H9 (cell line): Measurements from ENCODE around the gene GPC6. TPM values are rescaled to one million over a fixed set of nuclear protein-coding genes. Genes with fewer than 3 reads are reported as not detected.

Experiments
- DNase-seq: peaks from one replicate; pipeline ENCODE4 v3.0.0-alpha.2; 2017
- H2AFZ ChIP-seq: one replicate; pipeline ENCODE4 v1.6.1; 2013; ENCODE audit warnings: mild to moderate bottlenecking, low read length, control low read depth, moderate library complexity
- H2AK5ac ChIP-seq: 2 replicates; pipeline ENCODE4 v1.6.1; 2013; ENCODE audit warnings: low read length, control low read depth, mixed read lengths; ENCODE audit not compliant: insufficient read length
- H2BK120ac ChIP-seq: one replicate; pipeline ENCODE4 v1.6.1; 2013; ENCODE audit warnings: low read depth, mild to moderate bottlenecking, low read length, control low read depth, inconsistent platforms; ENCODE audit not compliant: poor library complexity, severe bottlenecking
- H2BK12ac ChIP-seq: 2 replicates; pipeline ENCODE4 v1.6.1; 2013; ENCODE audit warnings: low read length, control low read depth, mixed read lengths, low read depth; ENCODE audit not compliant: insufficient read length
- H2BK15ac ChIP-seq: 2 replicates; pipeline ENCODE4 v1.6.1; 2013; ENCODE audit warnings: low read depth, low read length, control low read depth
- H2BK20ac ChIP-seq: one replicate; pipeline ENCODE4 v1.6.1; 2013; ENCODE audit warnings: low read depth, mild to moderate bottlenecking, low read length, control low read depth, inconsistent platforms; ENCODE audit not compliant: poor library complexity, severe bottlenecking
- H2BK5ac ChIP-seq: 2 replicates; pipeline ENCODE4 v1.6.1; 2013; ENCODE audit warnings: low read length, control low read depth, mixed read lengths; ENCODE audit not compliant: insufficient read length
- H3K14ac ChIP-seq: 2 replicates; pipeline ENCODE4 v1.6.1; 2013; ENCODE audit warnings: low read length, control low read depth; ENCODE audit not compliant: insufficient read depth
- H3K18ac ChIP-seq: 2 replicates; pipeline ENCODE4 v1.6.1; 2013; ENCODE audit warnings: low read depth, mild to moderate bottlenecking, mixed read lengths, low read length, control low read depth; ENCODE audit not compliant: insufficient read length
- H3K23ac ChIP-seq: 2 replicates; pipeline ENCODE4 v1.6.1; 2013; ENCODE audit warnings: low read length, control low read depth, mixed read lengths, low read depth; ENCODE audit not compliant: insufficient read length
- H3K23me2 ChIP-seq: 2 replicates; pipeline ENCODE4 v1.6.1; 2013; ENCODE audit warnings: low read depth, mild to moderate bottlenecking, mixed read lengths, low read length, control low read depth; ENCODE audit not compliant: insufficient read length, poor library complexity, severe bottlenecking
- H3K27ac ChIP-seq: 2 replicates; pipeline ENCODE4 v1.5.1; 2013; ENCODE audit warnings: low read length, control low read depth, mixed read lengths, low read depth; ENCODE audit not compliant: insufficient read length
- H3K27me3 ChIP-seq: 2 replicates; pipeline ENCODE4 v1.6.1; 2013; ENCODE audit warnings: low read length, control low read depth, inconsistent platforms; ENCODE audit not compliant: insufficient read depth
- H3K4ac ChIP-seq: 2 replicates; pipeline ENCODE4 v1.6.1; 2013; ENCODE audit warnings: low read depth, mild to moderate bottlenecking, control low read depth, inconsistent platforms, low read length, moderate library complexity
- H3K4me1 ChIP-seq: 2 replicates; pipeline ENCODE4 v1.6.1; 2013; ENCODE audit warnings: low read length, control low read depth, inconsistent platforms; ENCODE audit not compliant: insufficient read depth
- H3K4me2 ChIP-seq: 2 replicates; pipeline ENCODE4 v1.6.1; 2013; ENCODE audit warnings: low read length, control low read depth, mixed read lengths; ENCODE audit not compliant: insufficient read length, insufficient read depth
- H3K56ac ChIP-seq: 2 replicates; pipeline ENCODE4 v1.6.1; 2013; ENCODE audit warnings: low read depth, mild to moderate bottlenecking, mixed read lengths, low read length, control low read depth; ENCODE audit not compliant: insufficient read length
- H3K79me1 ChIP-seq: 2 replicates; pipeline ENCODE4 v1.6.1; 2013; ENCODE audit warnings: low read depth, mild to moderate bottlenecking, moderate library complexity, low read length, control low read depth, inconsistent platforms; ENCODE audit not compliant: insufficient read depth, poor library complexity, severe bottlenecking
- H3K79me2 ChIP-seq: 2 replicates; pipeline ENCODE4 v1.6.1; 2013; ENCODE audit warnings: low read length, control low read depth, inconsistent platforms; ENCODE audit not compliant: insufficient read depth
- H3K9ac ChIP-seq: 2 replicates; pipeline ENCODE4 v1.6.1; 2013; ENCODE audit warnings: low read length, control low read depth, mixed read lengths; ENCODE audit not compliant: insufficient read length; ENCODE audit errors: extremely low read depth
- H3K9me3 ChIP-seq: one replicate; pipeline ENCODE4 v1.6.1; 2013; ENCODE audit warnings: low read depth, low read length, inconsistent platforms; ENCODE audit not compliant: control insufficient read depth
- H3T11ph ChIP-seq: one replicate; pipeline ENCODE4 v1.6.1; 2013; ENCODE audit warnings: mild to moderate bottlenecking, low read length, control low read depth, inconsistent platforms
- H4K20me1 ChIP-seq: one replicate; pipeline ENCODE4 v1.6.1; 2013; ENCODE audit not compliant: control insufficient read depth, insufficient read length, insufficient read depth
- H4K5ac ChIP-seq: 2 replicates; pipeline ENCODE4 v1.6.1; 2013; ENCODE audit warnings: low read depth, mild to moderate bottlenecking, mixed read lengths, low read length, control low read depth; ENCODE audit not compliant: insufficient read length
- H4K8ac ChIP-seq: replicated peaks from 2 replicates; pipeline ENCODE4 v1.6.1; 2013; ENCODE audit warnings: low read length, control low read depth, mixed read lengths, low read depth; ENCODE audit not compliant: insufficient read length
- H4K91ac ChIP-seq: 2 replicates; pipeline ENCODE4 v1.6.1; 2013; ENCODE audit warnings: low read depth, mild to moderate bottlenecking, moderate library complexity, mixed read lengths, low read length, control low read depth; ENCODE audit not compliant: insufficient read length
- H3K27ac Mint-ChIP-seq, 3 experiments: 2 replicates in 2 of 3; 3 replicates in 1 of 3; pipeline ENCODE4 v1.8.0; 2020 to 2021; ENCODE audit warnings: mixed read lengths in 3 of 3, mild to moderate bottlenecking in 1 of 3, moderate library complexity in 1 of 3
- H3K27me3 Mint-ChIP-seq: 2 replicates; pipeline ENCODE4 v1.8.0; 2021; ENCODE audit warnings: low read depth, mild to moderate bottlenecking, moderate library complexity, mixed read lengths
- H3K36me3 Mint-ChIP-seq, 3 experiments: 2 replicates in 2 of 3; 3 replicates in 1 of 3; pipeline ENCODE4 v1.8.0; 2020 to 2021; ENCODE audit warnings: low read depth in 3 of 3, mixed read lengths in 3 of 3; ENCODE audit not compliant: insufficient read depth in 1 of 3
- H3K4me1 Mint-ChIP-seq, 2 experiments: 2 replicates each; pipeline ENCODE4 v1.8.0; 2020; ENCODE audit warnings: mixed read lengths in 2 of 2
- H3K4me3 Mint-ChIP-seq, 2 experiments: 2 replicates in 1 of 2; 3 replicates in 1 of 2; pipeline ENCODE4 v1.8.0; 2020 to 2021; ENCODE audit warnings: mild to moderate bottlenecking in 2 of 2, mixed read lengths in 2 of 2, moderate library complexity in 1 of 2
- H3K9me3 Mint-ChIP-seq, 2 experiments: 2 replicates in 1 of 2; 3 replicates in 1 of 2; pipeline ENCODE4 v1.8.0; 2020; ENCODE audit warnings: mild to moderate bottlenecking in 2 of 2, mixed read lengths in 2 of 2, moderate library complexity in 1 of 2
- CTCF ChIP-seq: fragments of 200-600 bp; sonication (generic); conservative IDR thresholded peaks from 3 replicates; pipeline ENCODE4 v1.8.0; 2021; ENCODE audit warnings: antibody characterized with exemption, mild to moderate bottlenecking
- WGBS: extraction: QIAGEN DNeasy Blood & Tissue Kit; methylation state at CpG from one replicate; pipeline ENCODE4 v1.1.7; 2013; ENCODE audit warnings: missing lambda C conversion rate, low lambda C conversion rate, mixed read lengths; ENCODE audit not compliant: insufficient read length; ENCODE audit errors: extremely low coverage; 5-methylcytosine and 5-hydroxymethylcytosine counted together
- total RNA-seq: library from RNA; stranded (reverse); gene quantifications from 2 replicates; pipeline ENCODE4 v1.2.1, GENCODE V29; 2021

GPC6 gene
- total RNA-seq, 1 experiment from 2014 or later = 15.6 TPM

- H3K27me3 Mint-ChIP-seq = no peaks in the 10 kb centered on the region
- Histone ChIP-seq H3K23me2 (no peaks in the 10 kb centered on the region), H4K20me1 (no peaks in the 10 kb centered on the region), H2AFZ (no peak overlapping the region), H3K79me2 (no peaks in the 10 kb centered on the region), H2BK20ac (no peak overlapping the region), H3K79me1 (no peaks in the 10 kb centered on the region), H3K9ac (no peak overlapping the region), H3K4ac (no peak overlapping the region), H3T11ph (no peak overlapping the region), H2AK5ac (no peak overlapping the region), H3K23ac (no peak overlapping the region), H2BK120ac (no peak overlapping the region), H3K4me1 (no peaks in the 10 kb centered on the region; the same call in 1 of the 2 replicates), H4K5ac (no peak overlapping the region), H4K8ac (no peak overlapping the region), H3K27me3 (no peaks in the 10 kb centered on the region), H4K91ac (no peak overlapping the region), H2BK12ac (no peak overlapping the region), H3K56ac (no peak overlapping the region), H2BK5ac (no peak overlapping the region), H3K14ac (no peak overlapping the region), H3K27ac (no peak overlapping the region), H3K9me3 (no peaks in the 10 kb centered on the region), H3K18ac (no peak overlapping the region), H2BK15ac (no peak overlapping the region), H3K4me2 (no peak overlapping the region)
- peak; percentile 84 for DNase-seq
- peaks cover 11 to 12% of the 10 kb centered on the region in 2 experiments for H3K9me3 Mint-ChIP-seq
- no peak overlapping the region for H3K4me3 Mint-ChIP-seq
- peaks cover 12 to 13% of the 10 kb centered on the region in 2 experiments for H3K4me1 Mint-ChIP-seq
- H3K36me3 Mint-ChIP-seq = peaks cover under 1 to 8% (median 2%) of the 10 kb centered on the region in 3 experiments; a peak in 5 of 7 replicates
- no CpG with 5 or more reads among the region's 7 CpGs for WGBS
- TF ChIP-seq CTCF = peak; percentile 93
- 0 out of 7 replicates have a peak overlapping the region, but pooled peaks of 1 of the 3 experiments have one; percentile 45 for H3K27ac Mint-ChIP-seq
Measured at GRCh38 chr13:94416454-94417080, 1190.0 kb downstream of the GPC6 start.
